HFF-Myc (cell line): ENCODE results near the gene TAF10.

Source experiments
- DNase-seq: peaks from one replicate; pipeline ENCODE4 v3.0.0-alpha.2; 2011; ENCODE audit warnings: low read depth; ENCODE audit errors: extremely low read depth
- H3K4me3 ChIP-seq: replicated peaks from 2 replicates; pipeline ENCODE4 v1.5.1; 2011; ENCODE audit warnings: low read depth, mild to moderate bottlenecking, control low read depth, low read length
- CTCF ChIP-seq: IDR thresholded peaks from 2 replicates; pipeline ENCODE4 v1.5.1; 2012; ENCODE audit warnings: mild to moderate bottlenecking, low read depth, low read length, control low read depth; ENCODE audit errors: missing control alignments

TAF10 gene

GRCh38 chr11:6635082-6635932, 23.3 kb upstream of the TAF10 start:
- no peak for DNase-seq
- TF ChIP-seq CTCF: no peak
- H3K4me3 ChIP-seq: no peak overlapping the region

GRCh38 chr11:6634534-6634933, 22.5 kb upstream of the TAF10 start:
- no peak for DNase-seq
- no peak overlapping the region for H3K4me3 ChIP-seq
- no peak for TF ChIP-seq CTCF

- DNase-seq: no peak
- TF ChIP-seq CTCF: no peak
- H3K4me3 ChIP-seq: no peak overlapping the region
These were observed 21.7 kb upstream of the TAF10 start for GRCh38 chr11:6633422-6634408.

GRCh38 chr11:6632116-6633073, 20.4 kb upstream of the TAF10 start:
- DNase-seq: no peak
- TF ChIP-seq CTCF: no peak
- no peak overlapping the region for H3K4me3 ChIP-seq

- TF ChIP-seq CTCF: no peak
- no peak overlapping the region for H3K4me3 ChIP-seq
- DNase-seq: no peak
These were observed 19.4 kb upstream of the TAF10 start for GRCh38 chr11:6631361-6631890.
